Adrenal gland (tissue), 12 donors: ENCODE data around the gene BPIFB6. TPM values are rescaled to one million over a fixed set of nuclear protein-coding genes. Genes with fewer than 3 reads are reported as not detected.

Experiments used
- DNase-seq, 7 donors: peaks; one replicate each; pipeline ENCODE4 v3.0.0-alpha.2; 2019 to 2020
- H3K27ac ChIP-seq, 5 donors: fragments of 200-600 bp; sonication (generic) in 4 of 5; 1 replicate in 3 of 5; 2 replicates in 2 of 5; pipeline versions ENCODE4 v1.5.1 to v1.8.0; 2016 to 2020; ENCODE audit warnings: mild to moderate bottlenecking in 1 of 5
- H3K27me3 ChIP-seq: fragments of 200-600 bp; 2 replicates; pipeline ENCODE4 v1.8.0; 2021
- H3K36me3 ChIP-seq, 2 donors: fragments of 200-600 bp; replicated peaks in 1 of 2; 1 replicate in 1 of 2; 2 replicates in 1 of 2; pipeline versions ENCODE4 v1.5.1 to v1.8.0; 2018 to 2022
- H3K4me1 ChIP-seq, 2 donors: fragments of 200-600 bp; replicated peaks in 1 of 2; 1 replicate in 1 of 2; 2 replicates in 1 of 2; pipeline versions ENCODE4 v1.5.1 to v1.8.0; 2018 to 2021
- H3K4me3 ChIP-seq, 4 donors: fragments of 200-600 bp; sonication (generic) in 3 of 4; one replicate each; pipeline ENCODE4 v1.5.1; 2016 to 2018
- H3K9me3 ChIP-seq, 3 donors: fragments of 200-600 bp; sonication (generic) in 1 of 3; replicated peaks in 1 of 3; 1 replicate in 2 of 3; 2 replicates in 1 of 3; pipeline versions ENCODE4 v1.5.1 to v1.8.0; 2016 to 2021
- CTCF ChIP-seq, 6 experiments: fragments of 450-650 bp in 4 of 6; fragments of 200-600 bp in 2 of 6; sonication (generic) in 1 of 6; IDR thresholded peaks; 1 replicate in 5 of 6; 2 replicates in 1 of 6; pipeline versions ENCODE4 v1.5.1 to v1.8.0; 2016 to 2021; ENCODE audit warnings: antibody characterized with exemption in 6 of 6, mild to moderate bottlenecking in 2 of 6, moderate library complexity in 1 of 6
- POLR2A ChIP-seq, 2 donors: fragments of 450-650 bp; IDR thresholded peaks; one replicate each; pipeline ENCODE4 v1.6.1; 2017; ENCODE audit warnings: antibody characterized with exemption in 2 of 2, mild to moderate bottlenecking in 2 of 2, moderate library complexity in 1 of 2
- WGBS, 4 donors: extraction: QIAGEN DNeasy Blood & Tissue Kit in 2 of 4; methylation state at CpG; one replicate each; pipeline versions ENCODE4 v1.1.5 to v1.1.7; 2013 to 2017; 5-methylcytosine and 5-hydroxymethylcytosine counted together
- intact Hi-C, 2 donors: fragments of 100-400 bp; cut with DNase I; formaldehyde crosslinking; loops; one replicate each; pipeline versions ENCODE4 v1.14.1 to v1.15.0; 2022 to 2023
- polyA plus RNA-seq, 3 donors: library from polyadenylated mRNA; stranded (reverse); fragments of 200-250 nt in 2 of 3; fragments of 350-450 nt in 1 of 3; fragmentation: Illumina TruSeq in 1 of 3; extraction: RNeasy Lipid Tissue Mini Kit (QIAGEN cat#74804) in 1 of 3; gene quantifications; one replicate each; pipeline ENCODE4 v1.2.3, GENCODE V29; 2013 to 2014
- total RNA-seq, 9 donors: library from RNA; depleted of rRNA in 4 of 9; stranded (reverse); fragments of >200 nt in 4 of 9; fragments of 120-200 nt in 1 of 9; fragmentation: NEBNext Ultra II Directional in 1 of 9; extraction: Animal tissue kit (Norgen Biotek cat#: 25700) in 1 of 9; gene quantifications; one replicate each; pipeline versions ENCODE4 v1.1.0 to v1.2.4, GENCODE V29; 2013 to 2023
- donor health status: healthy with polysubstance abuse.
- donor health status: Bipolar disorder and iron deficiency.
- donor health status: DM: yes; HTN: yes; CAD: no.
- donor health status: DM: no; HTN: no; CAD: no.
- donor health status: DM: no; HTN: no; CAD: no.
- donor health status: DM: yes; HTN: yes; CAD: no.

The BPIFB6 gene
- total and polyA plus RNA-seq, 12 donors, result not detected

GRCh38 chr20:32991383-32991782, 40.1 kb upstream of the BPIFB6 start:
- TF ChIP-seq POLR2A (IDR thresholded peaks at IDR 0.05), result no peak
- no peak for TF ChIP-seq CTCF (IDR thresholded peaks at IDR 0.05)
- Histone ChIP-seq H3K27me3 (no peaks in the 10 kb centered on the region), H3K4me3 (no peak overlapping the region), H3K4me1 (no peaks in the 10 kb centered on the region), H3K27ac (no peak overlapping the region), H3K36me3 (no peaks in the 10 kb centered on the region), H3K9me3 (no peaks in the 10 kb centered on the region)
- no peak for DNase-seq
- intact Hi-C loops, result no loop called here
- WGBS, 4 donors, result 49 to 63% (median 55%) methylated on average over 3 of the region's 3 CpGs

DNA sequence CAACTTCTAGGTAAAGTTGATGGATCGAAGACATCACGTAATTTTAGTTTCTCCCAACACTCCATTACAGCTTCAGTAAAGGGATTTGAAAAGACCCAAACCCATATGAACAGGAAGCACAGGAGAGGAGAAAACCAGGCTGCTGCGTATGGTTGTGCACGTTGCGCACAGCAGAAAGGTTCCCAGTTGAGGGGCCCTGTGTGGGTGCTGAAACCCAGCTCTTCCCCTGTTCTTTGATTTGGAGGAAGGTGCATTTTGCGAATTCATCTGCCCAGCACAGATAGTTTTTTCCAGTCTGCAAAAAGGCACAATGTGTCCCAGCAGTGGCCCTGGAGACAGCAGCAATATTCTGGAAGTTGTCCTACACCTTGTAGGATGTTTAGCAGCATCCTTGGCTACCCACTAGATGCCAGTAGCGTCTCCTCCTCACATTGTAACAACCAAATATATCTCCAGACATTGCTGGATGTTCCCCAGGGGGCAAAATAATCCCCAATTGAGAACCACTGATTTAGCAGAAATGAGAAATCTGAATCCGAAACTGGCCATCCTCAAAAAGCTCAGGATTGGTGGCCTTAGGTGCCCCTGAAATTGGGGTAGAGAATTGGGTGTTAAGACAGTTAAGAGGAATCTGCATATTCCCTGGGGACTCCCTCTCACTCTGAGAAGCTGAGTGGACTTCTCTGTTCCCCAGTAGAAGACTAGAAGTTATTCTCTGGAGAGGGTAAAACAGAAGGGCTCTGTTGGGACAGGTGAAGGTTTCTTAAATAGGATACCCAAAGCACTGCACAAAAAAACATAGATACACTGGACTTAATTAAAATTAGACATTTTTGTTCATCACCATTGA, 39.4 kb upstream of the BPIFB6 start:
- Histone ChIP-seq H3K9me3 (no peaks in the 10 kb centered on the region), H3K4me3 (no peak overlapping the region), H3K36me3 (no peaks in the 10 kb centered on the region), H3K4me1 (no peaks in the 10 kb centered on the region), H3K27me3 (no peaks in the 10 kb centered on the region), H3K27ac (no peak overlapping the region)
- WGBS, 4 donors, result 62 to 72% (median 72%) methylated on average over 7 to 8 of the region's 8 CpGs
- DNase-seq, result no peak
- no peak for TF ChIP-seq POLR2A (IDR thresholded peaks at IDR 0.05)
- TF ChIP-seq CTCF (IDR thresholded peaks at IDR 0.05), result no peak
- intact Hi-C loops, result no loop called here

DNA sequence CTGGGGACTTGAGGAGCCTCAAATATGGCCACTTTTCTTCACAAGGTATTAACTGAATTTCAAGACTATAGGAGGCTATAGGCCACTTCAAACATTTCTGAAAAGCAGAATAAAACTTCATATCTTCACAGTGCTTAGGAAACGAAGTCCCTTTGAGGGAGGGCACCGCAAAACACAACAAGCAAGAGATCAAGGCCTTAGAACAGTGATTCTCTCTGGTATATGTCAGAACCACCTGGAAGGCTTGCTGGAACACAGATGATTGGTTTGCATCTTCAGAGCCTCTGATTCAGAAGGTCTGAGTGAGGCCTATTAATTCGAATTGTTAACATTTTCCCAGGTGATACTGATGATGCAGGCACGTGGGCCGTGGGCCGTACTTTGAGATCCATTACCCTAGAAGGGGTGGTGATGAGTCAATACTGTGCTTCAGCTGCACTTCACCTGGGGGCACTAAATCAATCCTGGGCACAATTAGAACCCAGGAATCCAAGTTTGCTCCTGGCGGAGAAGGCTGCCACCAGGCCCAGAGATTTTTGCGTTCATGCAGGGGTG, 37.9 kb upstream of the BPIFB6 start:
- TF ChIP-seq POLR2A (IDR thresholded peaks at IDR 0.05) (no peak), CTCF (IDR thresholded peaks at IDR 0.05) (no peak)
- no peaks in the 10 kb centered on the region for H3K4me1 ChIP-seq
- DNase-seq, result no peak
- H3K36me3 ChIP-seq, result no peaks in the 10 kb centered on the region
- H3K4me3 ChIP-seq, result no peak overlapping the region
- no peaks in the 10 kb centered on the region for H3K9me3 ChIP-seq
- intact Hi-C loops, result no loop called here
- WGBS, 4 donors, result 68 to 83% (median 75%) methylated on average over 7 to 8 of the region's 8 CpGs
- no peak overlapping the region for H3K27ac ChIP-seq
- H3K27me3 ChIP-seq, result no peaks in the 10 kb centered on the region

DNA sequence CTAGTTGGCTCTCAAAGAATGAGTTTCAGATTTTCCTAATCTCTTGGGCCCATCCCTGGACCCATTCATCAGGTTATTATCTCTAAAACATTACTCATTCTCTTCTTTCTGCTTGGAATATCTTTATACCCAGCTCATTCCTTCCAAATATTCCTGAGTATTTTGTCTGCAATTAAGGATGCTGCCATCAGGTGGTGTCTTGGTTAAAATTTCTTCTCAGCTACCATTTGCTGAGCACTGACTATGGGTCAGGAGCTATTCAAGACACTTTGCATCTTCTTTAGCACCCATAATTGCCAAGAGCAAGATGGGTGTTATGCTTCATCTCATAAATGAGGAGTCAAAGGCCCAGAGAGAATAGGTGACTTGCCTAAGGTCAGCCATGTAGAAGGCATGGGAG, 35.6 kb upstream of the BPIFB6 start:
- Histone ChIP-seq H3K27me3 (no peaks in the 10 kb centered on the region), H3K9me3 (no peaks in the 10 kb centered on the region), H3K4me1 (no peaks in the 10 kb centered on the region), H3K36me3 (no peaks in the 10 kb centered on the region), H3K27ac (no peak overlapping the region), H3K4me3 (no peak overlapping the region)
- intact Hi-C loops, result no loop called here
- TF ChIP-seq POLR2A (IDR thresholded peaks at IDR 0.05), result no peak
- no peak for TF ChIP-seq CTCF (IDR thresholded peaks at IDR 0.05)
- no peak for DNase-seq
